ENCODE measurements around the gene MAEA.

The MAEA gene

GRCh38 chr4:1378559-1379231 is 89.0 kb downstream of the MAEA start:
- H3K27ac ChIP-seq (ENCODE audit: low read length): no peak overlapping the region
- peaks cover 0 to 9% of the 10 kb centered on the region in 2 donors for H3K36me3 ChIP-seq (ENCODE audit: control insufficient read depth in 2 of 2, insufficient read depth in 2 of 2, low read length in 2 of 2)
- H3K4me1 ChIP-seq (ENCODE audit: control insufficient read depth, insufficient read depth, low read length): no peaks in the 10 kb centered on the region
- no peaks in the 10 kb centered on the region for H3K27me3 ChIP-seq (ENCODE audit: control insufficient read depth in 1 of 2, insufficient read depth in 2 of 2, low read length in 2 of 2)
- no peaks in the 10 kb centered on the region for H3K9me3 ChIP-seq (ENCODE audit: control insufficient read depth in 2 of 2, low read length in 2 of 2)
- H3K4me3 ChIP-seq (ENCODE audit: low read length in 2 of 2): no peak overlapping the region
- no peak overlapping the region for H3K9ac ChIP-seq (ENCODE audit: low read length in 2 of 2)

GRCh38 chr4:1379351-1379781 is 89.7 kb downstream of the MAEA start:
- H3K9ac ChIP-seq (ENCODE audit: low read length in 2 of 2): no peak overlapping the region
- no peak overlapping the region for H3K27ac ChIP-seq (ENCODE audit: low read length)
- H3K27me3 ChIP-seq (ENCODE audit: control insufficient read depth in 1 of 2, insufficient read depth in 2 of 2, low read length in 2 of 2): no peaks in the 10 kb centered on the region
- no peak overlapping the region for H3K4me3 ChIP-seq (ENCODE audit: low read length in 2 of 2)
- H3K36me3 ChIP-seq (ENCODE audit: control insufficient read depth in 2 of 2, insufficient read depth in 2 of 2, low read length in 2 of 2): peaks cover 0 to 9% of the 10 kb centered on the region in 2 donors
- no peaks in the 10 kb centered on the region for H3K9me3 ChIP-seq (ENCODE audit: control insufficient read depth in 2 of 2, low read length in 2 of 2)
- no peaks in the 10 kb centered on the region for H3K4me1 ChIP-seq (ENCODE audit: control insufficient read depth, insufficient read depth, low read length)

- H3K4me1 ChIP-seq (ENCODE audit: control insufficient read depth, insufficient read depth, low read length): no peaks in the 10 kb centered on the region
- no peak overlapping the region for H3K9ac ChIP-seq (ENCODE audit: low read length in 2 of 2)
- H3K4me3 ChIP-seq (ENCODE audit: low read length in 2 of 2): no peak overlapping the region
- H3K27ac ChIP-seq (ENCODE audit: low read length): no peak overlapping the region
- peaks cover 0 to 9% of the 10 kb centered on the region in 2 donors for H3K36me3 ChIP-seq (ENCODE audit: control insufficient read depth in 2 of 2, insufficient read depth in 2 of 2, low read length in 2 of 2)
- no peaks in the 10 kb centered on the region for H3K9me3 ChIP-seq (ENCODE audit: control insufficient read depth in 2 of 2, low read length in 2 of 2)
- no peaks in the 10 kb centered on the region for H3K27me3 ChIP-seq (ENCODE audit: control insufficient read depth in 1 of 2, insufficient read depth in 2 of 2, low read length in 2 of 2)
These were observed 90.2 kb downstream of the MAEA start for GRCh38 chr4:1379801-1380331.

- H3K9ac ChIP-seq (ENCODE audit: low read length in 2 of 2): no peak overlapping the region
- H3K36me3 ChIP-seq (ENCODE audit: control insufficient read depth in 2 of 2, insufficient read depth in 2 of 2, low read length in 2 of 2): peaks cover under 1 to 10% of the 10 kb centered on the region in 2 donors
- H3K4me1 ChIP-seq (ENCODE audit: control insufficient read depth, insufficient read depth, low read length): no peaks in the 10 kb centered on the region
- H3K27ac ChIP-seq (ENCODE audit: low read length): no peak overlapping the region
- no peaks in the 10 kb centered on the region for H3K27me3 ChIP-seq (ENCODE audit: control insufficient read depth in 1 of 2, insufficient read depth in 2 of 2, low read length in 2 of 2)
- H3K9me3 ChIP-seq (ENCODE audit: control insufficient read depth in 2 of 2, low read length in 2 of 2): no peaks in the 10 kb centered on the region
- H3K4me3 ChIP-seq (ENCODE audit: low read length in 2 of 2): no peak overlapping the region
These were observed 90.9 kb downstream of the MAEA start for GRCh38 chr4:1380368-1381151.

GRCh38 chr4:1381181-1381621 is 91.5 kb downstream of the MAEA start:
- Histone ChIP-seq H3K36me3 (ENCODE audit: control insufficient read depth in 2 of 2, insufficient read depth in 2 of 2, low read length in 2 of 2) (peaks cover 7 to 16% of the 10 kb centered on the region in 2 donors), H3K4me1 (ENCODE audit: control insufficient read depth, insufficient read depth, low read length) (no peaks in the 10 kb centered on the region), H3K9ac (ENCODE audit: low read length in 2 of 2) (no peak overlapping the region), H3K9me3 (ENCODE audit: control insufficient read depth in 2 of 2, low read length in 2 of 2) (no peaks in the 10 kb centered on the region), H3K4me3 (ENCODE audit: low read length in 2 of 2) (no peak overlapping the region), H3K27me3 (ENCODE audit: control insufficient read depth in 1 of 2, insufficient read depth in 2 of 2, low read length in 2 of 2) (no peaks in the 10 kb centered on the region), H3K27ac (ENCODE audit: low read length) (no peak overlapping the region)

- H3K27me3 ChIP-seq (ENCODE audit: control insufficient read depth in 1 of 2, insufficient read depth in 2 of 2, low read length in 2 of 2): no peaks in the 10 kb centered on the region
- H3K36me3 ChIP-seq (ENCODE audit: control insufficient read depth in 2 of 2, insufficient read depth in 2 of 2, low read length in 2 of 2): peaks cover 12 to 14% of the 10 kb centered on the region in 2 donors
- H3K4me1 ChIP-seq (ENCODE audit: control insufficient read depth, insufficient read depth, low read length): no peaks in the 10 kb centered on the region
- H3K4me3 ChIP-seq (ENCODE audit: low read length in 2 of 2): no peak overlapping the region
- H3K27ac ChIP-seq (ENCODE audit: low read length): no peak overlapping the region
- no peak overlapping the region for H3K9ac ChIP-seq (ENCODE audit: low read length in 2 of 2)
- no peaks in the 10 kb centered on the region for H3K9me3 ChIP-seq (ENCODE audit: control insufficient read depth in 2 of 2, low read length in 2 of 2)
These were observed 92.4 kb downstream of the MAEA start for GRCh38 chr4:1381944-1382541.

- H3K4me1 ChIP-seq (ENCODE audit: control insufficient read depth, insufficient read depth, low read length): no peaks in the 10 kb centered on the region
- no peak overlapping the region for H3K9ac ChIP-seq (ENCODE audit: low read length in 2 of 2)
- H3K36me3 ChIP-seq (ENCODE audit: control insufficient read depth in 2 of 2, insufficient read depth in 2 of 2, low read length in 2 of 2): peaks cover 11 to 12% of the 10 kb centered on the region in 2 donors
- H3K27me3 ChIP-seq (ENCODE audit: control insufficient read depth in 1 of 2, insufficient read depth in 2 of 2, low read length in 2 of 2): no peaks in the 10 kb centered on the region
- no peak overlapping the region for H3K4me3 ChIP-seq (ENCODE audit: low read length in 2 of 2)
- no peak overlapping the region for H3K27ac ChIP-seq (ENCODE audit: low read length)
- no peaks in the 10 kb centered on the region for H3K9me3 ChIP-seq (ENCODE audit: control insufficient read depth in 2 of 2, low read length in 2 of 2)
These were observed 93.4 kb downstream of the MAEA start for GRCh38 chr4:1382776-1383727.

GRCh38 chr4:1383728-1384591 is 94.3 kb downstream of the MAEA start:
- no peaks in the 10 kb centered on the region for H3K4me1 ChIP-seq (ENCODE audit: control insufficient read depth, insufficient read depth, low read length)
- no peaks in the 10 kb centered on the region for H3K27me3 ChIP-seq (ENCODE audit: control insufficient read depth in 1 of 2, insufficient read depth in 2 of 2, low read length in 2 of 2)
- H3K27ac ChIP-seq (ENCODE audit: low read length): no peak overlapping the region
- no peak overlapping the region for H3K4me3 ChIP-seq (ENCODE audit: low read length in 2 of 2)
- H3K36me3 ChIP-seq (ENCODE audit: control insufficient read depth in 2 of 2, insufficient read depth in 2 of 2, low read length in 2 of 2): peaks cover 11 to 18% of the 10 kb centered on the region in 2 donors
- H3K9me3 ChIP-seq (ENCODE audit: control insufficient read depth in 2 of 2, low read length in 2 of 2): peaks cover 2 to 7% of the 10 kb centered on the region in 2 donors
- H3K9ac ChIP-seq (ENCODE audit: low read length in 2 of 2): no peak overlapping the region

GRCh38 chr4:1384675-1385372 is 95.1 kb downstream of the MAEA start:
- Histone ChIP-seq H3K36me3 (ENCODE audit: control insufficient read depth in 2 of 2, insufficient read depth in 2 of 2, low read length in 2 of 2) (peaks cover 13 to 18% of the 10 kb centered on the region in 2 donors), H3K27ac (ENCODE audit: low read length) (no peak overlapping the region), H3K9ac (ENCODE audit: low read length in 2 of 2) (no peak overlapping the region), H3K27me3 (ENCODE audit: control insufficient read depth in 1 of 2, insufficient read depth in 2 of 2, low read length in 2 of 2) (no peaks in the 10 kb centered on the region), H3K4me1 (ENCODE audit: control insufficient read depth, insufficient read depth, low read length) (no peaks in the 10 kb centered on the region), H3K4me3 (ENCODE audit: low read length in 2 of 2) (no peak overlapping the region), H3K9me3 (ENCODE audit: control insufficient read depth in 2 of 2, low read length in 2 of 2) (peaks cover 2 to 11% of the 10 kb centered on the region in 2 donors)

Measured in stomach smooth muscle (tissue), 2 donors.